OCI-LY7 (cell line): ENCODE measurements around the gene FAM13C.

Source experiments
- CTCF ChIP-seq: fragments of 200-600 bp; sonication (generic); conservative IDR thresholded peaks from 2 replicates; pipeline ENCODE4 v1.5.1; 2014; ENCODE audit warnings: mild to moderate bottlenecking, antibody characterized with exemption, low read length, moderate library complexity, mixed read lengths
- EZH2phosphoT487 ChIP-seq: fragments of 200-600 bp; sonication (generic); IDR thresholded peaks from 2 replicates; pipeline ENCODE4 v1.6.1; 2018; ENCODE audit warnings: low read depth, borderline replicate concordance, mild to moderate bottlenecking, mixed run types, antibody characterized with exemption, low read length, moderate library complexity, mixed read lengths

- no peak for TF ChIP-seq CTCF
- no peak for TF ChIP-seq EZH2phosphoT487
Measured at GRCh38 chr10:59283456-59284091, 78.8 kb downstream of the FAM13C start.
